Neuronal stem cell (in vitro differentiated cells): Measurements from ENCODE around the gene ANKFN1.
A peak's percentile ranks its signal among the peaks of the same experiment; 100 is the strongest.

Experiments used
- DNase-seq: peaks from one replicate; pipeline ENCODE4 v3.0.0-alpha.2; 2013; ENCODE audit warnings: low spot score
- H2AFZ ChIP-seq: one replicate; pipeline ENCODE4 v1.6.1; 2013; ENCODE audit warnings: mild to moderate bottlenecking, low read length, inconsistent platforms
- H2AK5ac ChIP-seq: 2 replicates; pipeline ENCODE4 v1.6.1; 2013; ENCODE audit warnings: low read depth, mild to moderate bottlenecking, inconsistent platforms, low read length, moderate library complexity, mixed read lengths
- H2BK120ac ChIP-seq: 2 replicates; pipeline ENCODE4 v1.6.1; 2013; ENCODE audit warnings: low read depth, mild to moderate bottlenecking, inconsistent platforms, low read length, moderate library complexity, mixed read lengths
- H2BK12ac ChIP-seq: one replicate; pipeline ENCODE4 v1.6.1; 2013; ENCODE audit warnings: low read length, inconsistent platforms
- H2BK15ac ChIP-seq: 2 replicates; pipeline ENCODE4 v1.6.1; 2013; ENCODE audit warnings: mild to moderate bottlenecking, low read length, inconsistent platforms, mixed read lengths
- H2BK5ac ChIP-seq: one replicate; pipeline ENCODE4 v1.6.1; 2013; ENCODE audit warnings: inconsistent platforms, mild to moderate bottlenecking, low read length, moderate library complexity
- H3K14ac ChIP-seq: one replicate; pipeline ENCODE4 v1.6.1; 2013; ENCODE audit warnings: low read length, inconsistent platforms
- H3K18ac ChIP-seq: 2 replicates; pipeline ENCODE4 v1.6.1; 2013; ENCODE audit warnings: low read length, inconsistent platforms
- H3K23ac ChIP-seq: 2 replicates; pipeline ENCODE4 v1.6.1; 2013; ENCODE audit warnings: low read depth, mild to moderate bottlenecking, mixed read lengths, low read length, inconsistent platforms; ENCODE audit not compliant: poor library complexity
- H3K27ac ChIP-seq: replicated peaks from 3 replicates; pipeline ENCODE4 v1.5.1; 2013; ENCODE audit warnings: low read length, inconsistent platforms
- H3K27me3 ChIP-seq, 3 experiments: 2 replicates each; pipeline ENCODE4 v1.6.1; 2013; ENCODE audit warnings: low read length in 3 of 3, mild to moderate bottlenecking in 2 of 3, inconsistent platforms in 1 of 3, low read depth in 1 of 3, mixed read lengths in 1 of 3, moderate library complexity in 1 of 3; ENCODE audit not compliant: control insufficient read depth in 3 of 3, insufficient read depth in 3 of 3
- H3K36me3 ChIP-seq, 2 donors: replicated peaks in 1 of 2; 2 replicates each; pipeline ENCODE4 v1.6.1; 2013; ENCODE audit warnings: low read length in 2 of 2; ENCODE audit not compliant: control insufficient read depth in 2 of 2, insufficient read depth in 2 of 2
- H3K4ac ChIP-seq: 2 replicates; pipeline ENCODE4 v1.6.1; 2013; ENCODE audit warnings: inconsistent platforms, mild to moderate bottlenecking, low read length, moderate library complexity
- H3K4me1 ChIP-seq, 2 donors: 1 replicate in 1 of 2; 2 replicates in 1 of 2; pipeline ENCODE4 v1.6.1; 2013; ENCODE audit warnings: low read length in 2 of 2, low read depth in 1 of 2; ENCODE audit not compliant: control insufficient read depth in 2 of 2, insufficient read depth in 1 of 2
- H3K4me2 ChIP-seq: one replicate; pipeline ENCODE4 v1.6.1; 2013; ENCODE audit warnings: mild to moderate bottlenecking, low read length, inconsistent platforms; ENCODE audit not compliant: insufficient read depth, poor library complexity, severe bottlenecking
- H3K4me3 ChIP-seq, 2 donors: 2 replicates each; pipeline ENCODE4 v1.5.1; 2013; ENCODE audit warnings: low read length in 2 of 2, mild to moderate bottlenecking in 2 of 2, inconsistent platforms in 1 of 2, moderate library complexity in 1 of 2
- H3K79me1 ChIP-seq: one replicate; pipeline ENCODE4 v1.6.1; 2013; ENCODE audit warnings: low read depth, mild to moderate bottlenecking, inconsistent platforms, low read length, moderate library complexity
- H3K9ac ChIP-seq: one replicate; pipeline ENCODE4 v1.6.1; 2013; ENCODE audit warnings: mild to moderate bottlenecking, low read depth, low read length, inconsistent platforms; ENCODE audit not compliant: poor library complexity
- H3K9me3 ChIP-seq, 2 donors: replicated peaks in 1 of 2; 2 replicates each; pipeline versions ENCODE3 to v1.6.1; 2013; ENCODE audit warnings: low read length in 2 of 2, mild to moderate bottlenecking in 2 of 2, inconsistent platforms in 1 of 2, low read depth in 1 of 2, mixed read lengths in 1 of 2, moderate library complexity in 1 of 2; ENCODE audit not compliant: control insufficient read depth in 2 of 2, insufficient read depth in 1 of 2
- H4K8ac ChIP-seq: one replicate; pipeline ENCODE4 v1.6.1; 2013; ENCODE audit warnings: low read depth, mild to moderate bottlenecking, inconsistent platforms, low read length, moderate library complexity
- H4K91ac ChIP-seq: one replicate; pipeline ENCODE4 v1.6.1; 2013; ENCODE audit warnings: low read length, low read depth, mild to moderate bottlenecking, inconsistent platforms; ENCODE audit not compliant: poor library complexity
- WGBS, 2 donors: extraction: QIAGEN DNeasy Blood & Tissue Kit; methylation state at CpG; one replicate each; pipeline ENCODE4 v1.1.7; 2013; ENCODE audit warnings: missing lambda C conversion rate in 2 of 2, mixed read lengths in 1 of 2; ENCODE audit not compliant: insufficient read length in 2 of 2, insufficient replicate concordance in 1 of 2; ENCODE audit errors: extremely low coverage in 2 of 2; 5-methylcytosine and 5-hydroxymethylcytosine counted together

ANKFN1 gene

GRCh38 chr17:56468840-56469239 lies 315.6 kb downstream of the ANKFN1 start:
- Histone ChIP-seq H3K4ac (no peak overlapping the region), H3K9me3 (no peaks in the 10 kb centered on the region), H3K27ac (no peak overlapping the region), H3K27me3 (no peaks in the 10 kb centered on the region), H3K18ac (no peak overlapping the region), H3K4me3 (no peak overlapping the region), H3K14ac (no peak overlapping the region), H3K4me1 (no peaks in the 10 kb centered on the region), H3K23ac (no peak overlapping the region), H3K4me2 (no peak overlapping the region), H2BK15ac (no peak overlapping the region), H2BK12ac (no peak overlapping the region), H2AFZ (no peak overlapping the region), H2BK5ac (no peak overlapping the region), H4K91ac (no peak overlapping the region), H3K36me3 (no peaks in the 10 kb centered on the region), H2AK5ac (no peak overlapping the region), H2BK120ac (no peak overlapping the region), H3K79me1 (no peaks in the 10 kb centered on the region), H4K8ac (no peak overlapping the region), H3K9ac (no peak overlapping the region)
- DNase-seq, result no peak
- WGBS, 2 donors, result no CpG with 5 or more reads among the region's 2 CpGs

- Histone ChIP-seq H3K9me3 (no peaks in the 10 kb centered on the region), H3K23ac (no peak overlapping the region), H4K91ac (no peak overlapping the region), H2AFZ (no peak overlapping the region), H3K4me1 (no peaks in the 10 kb centered on the region), H3K27me3 (no peaks in the 10 kb centered on the region), H2BK12ac (no peak overlapping the region), H3K4me3 (no peak overlapping the region), H3K36me3 (no peaks in the 10 kb centered on the region), H3K14ac (no peak overlapping the region), H3K79me1 (no peaks in the 10 kb centered on the region), H2BK120ac (no peak overlapping the region), H3K9ac (no peak overlapping the region), H2AK5ac (no peak overlapping the region), H3K4ac (no peak overlapping the region), H3K27ac (no peak overlapping the region), H2BK15ac (no peak overlapping the region), H3K4me2 (no peak overlapping the region), H3K18ac (no peak overlapping the region), H4K8ac (no peak overlapping the region), H2BK5ac (no peak overlapping the region)
- no peak for DNase-seq
- no CpG with 5 or more reads among the region's 3 CpGs for WGBS, 2 donors
Observed at GRCh38 chr17:56471696-56472095, 318.4 kb downstream of the ANKFN1 start.

GRCh38 chr17:56475116-56475515 lies 321.8 kb downstream of the ANKFN1 start:
- no peak overlapping the region for H3K23ac ChIP-seq
- H3K36me3 ChIP-seq, result no peaks in the 10 kb centered on the region
- H4K91ac ChIP-seq, result no peak overlapping the region
- no peak overlapping the region for H2BK5ac ChIP-seq
- no peak overlapping the region for H3K27ac ChIP-seq
- no peak overlapping the region for H2BK12ac ChIP-seq
- H3K9me3 ChIP-seq, result no peaks in the 10 kb centered on the region
- H3K27me3 ChIP-seq, result no peaks in the 10 kb centered on the region
- H3K4ac ChIP-seq, result no peak overlapping the region
- H3K14ac ChIP-seq, result no peak overlapping the region
- H3K9ac ChIP-seq, result no peak overlapping the region
- no peak overlapping the region for H3K4me3 ChIP-seq
- no peak overlapping the region for H2AFZ ChIP-seq
- WGBS, 2 donors, result no CpG with 5 or more reads among the region's 1 CpG
- H3K4me2 ChIP-seq, result no peak overlapping the region
- H3K79me1 ChIP-seq, result no peaks in the 10 kb centered on the region
- H2BK120ac ChIP-seq, result no peak overlapping the region
- H2AK5ac ChIP-seq, result no peak overlapping the region
- no peak for DNase-seq
- H3K4me1 ChIP-seq, result peaks cover 0 to 3% of the 10 kb centered on the region in 2 donors
- H4K8ac ChIP-seq, result no peak overlapping the region
- no peak overlapping the region for H3K18ac ChIP-seq
- no peak overlapping the region for H2BK15ac ChIP-seq

- no CpG with 5 or more reads among the region's 7 CpGs for WGBS, 2 donors
- DNase-seq, result peak; percentile 8
Observed at GRCh38 chr17:56478836-56479447, 325.7 kb downstream of the ANKFN1 start.

More at GRCh38 chr17:56478836-56479447, 325.7 kb downstream of the ANKFN1 start:
- H2BK15ac ChIP-seq, result no peak overlapping the region
- no peak overlapping the region for H2BK12ac ChIP-seq
- no peaks in the 10 kb centered on the region for H3K27me3 ChIP-seq
- H3K4ac ChIP-seq, result no peak overlapping the region
- H2BK5ac ChIP-seq, result no peak overlapping the region
- H3K79me1 ChIP-seq, result no peaks in the 10 kb centered on the region
- no peak overlapping the region for H3K27ac ChIP-seq
- H3K9ac ChIP-seq, result no peak overlapping the region
- H2BK120ac ChIP-seq, result no peak overlapping the region
- H4K91ac ChIP-seq, result no peak overlapping the region
- no peak overlapping the region for H4K8ac ChIP-seq
- no peak overlapping the region for H3K4me2 ChIP-seq
- H2AK5ac ChIP-seq, result no peak overlapping the region
- H3K4me3 ChIP-seq, result no peak overlapping the region
- H3K14ac ChIP-seq, result no peak overlapping the region
- H2AFZ ChIP-seq, result no peak overlapping the region
- H3K18ac ChIP-seq, result no peak overlapping the region
- no peaks in the 10 kb centered on the region for H3K36me3 ChIP-seq
- peaks cover 0 to 13% of the 10 kb centered on the region in 2 donors for H3K4me1 ChIP-seq
- no peaks in the 10 kb centered on the region for H3K9me3 ChIP-seq
- H3K23ac ChIP-seq, result no peak overlapping the region
